Activated gamma-delta T cell (primary cell): Measurements from ENCODE around the gene STXBP5L.
"Not testable (repeated sequence)": the region's sequence is repeated elsewhere in the genome, so short reads cannot be mapped to it uniquely, and the experiment has no call there.

ENCODE experiments used
- DNase-seq: peaks from one replicate; lab custom pipeline; 2025; lab: John Stamatoyannopoulos, UW

Gene STXBP5L

DNA sequence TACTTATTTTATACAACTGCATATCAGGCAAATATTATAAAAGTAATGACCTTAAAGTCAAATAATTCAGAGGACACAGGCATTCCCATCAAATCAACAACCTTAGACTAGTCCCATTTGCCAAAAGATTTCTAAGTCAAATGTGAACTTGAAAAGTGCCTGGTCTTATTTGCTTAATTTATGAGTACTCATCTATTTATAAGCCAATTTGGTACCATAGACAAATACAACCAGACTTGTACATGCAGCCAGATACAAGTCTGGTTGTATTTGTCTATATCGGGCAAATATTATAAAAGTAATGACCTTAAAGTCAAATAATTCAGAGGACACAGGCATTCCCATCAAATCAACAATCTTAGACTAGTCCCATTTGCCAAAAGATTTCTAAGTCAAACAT, 322.2 kb downstream of the STXBP5L start:
- not testable (repeated sequence) for DNase-seq

DNA sequence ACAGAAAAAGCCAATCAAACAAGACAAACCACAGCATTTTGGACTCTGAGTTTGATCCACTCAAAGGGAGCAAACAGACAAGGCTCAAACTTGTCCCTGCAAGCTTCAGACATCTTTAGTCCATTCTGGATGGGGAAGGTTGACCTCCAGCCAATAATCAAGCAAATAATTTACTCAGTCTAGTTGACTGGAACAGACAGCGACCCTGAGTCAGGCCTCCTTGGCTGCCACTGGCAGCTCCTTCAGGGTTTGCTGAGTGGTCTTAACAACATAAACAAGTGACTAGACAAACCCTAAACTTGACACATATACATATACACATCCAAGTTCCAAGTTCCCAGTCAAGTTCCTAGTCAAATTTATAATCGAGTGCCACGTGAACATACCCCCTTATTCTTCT, 323.9 kb downstream of the STXBP5L start:
- no peak for DNase-seq

DNA sequence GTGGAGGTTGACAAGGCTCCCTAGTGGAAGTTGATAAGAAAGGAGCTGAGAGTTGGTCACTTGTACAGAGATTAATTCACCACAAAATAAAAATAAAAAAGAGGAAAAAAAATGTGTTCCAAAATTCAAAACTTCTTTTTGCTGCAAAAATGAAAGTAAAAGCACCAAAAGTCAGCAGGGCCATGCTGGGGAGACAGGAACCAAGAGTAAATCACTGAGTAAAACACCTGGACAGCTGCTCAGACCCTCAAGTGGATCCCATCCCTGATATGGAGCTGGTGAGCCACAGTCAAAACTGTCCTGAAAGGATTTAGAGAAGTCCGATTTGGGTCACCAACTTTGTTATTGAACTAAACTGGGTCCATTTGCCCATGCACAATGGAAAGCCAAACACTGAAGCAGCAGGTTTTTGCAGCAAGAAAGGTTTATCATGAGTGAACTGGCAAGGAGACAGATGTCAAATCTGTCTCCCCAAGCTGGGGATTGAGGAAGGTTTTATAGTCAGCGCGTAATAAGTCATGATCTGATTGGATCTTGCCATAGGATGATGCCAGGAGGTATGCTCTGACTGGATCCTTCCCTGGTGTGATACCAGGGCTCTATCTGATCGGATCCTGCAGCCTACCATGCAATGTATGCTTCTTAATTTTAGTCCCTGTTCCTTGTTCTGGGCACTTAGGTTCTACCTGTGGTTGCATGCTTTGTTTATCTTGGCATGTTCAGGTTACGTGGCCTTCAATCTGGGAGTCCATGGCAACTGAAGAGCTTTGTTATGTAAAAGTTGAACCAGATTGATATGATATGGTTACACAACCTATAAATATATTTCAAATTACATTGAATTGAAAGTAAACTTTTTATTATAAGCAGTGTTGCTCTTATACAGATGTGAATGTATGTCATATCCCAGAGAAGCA, 324.6 kb downstream of the STXBP5L start:
- no peak for DNase-seq

DNA sequence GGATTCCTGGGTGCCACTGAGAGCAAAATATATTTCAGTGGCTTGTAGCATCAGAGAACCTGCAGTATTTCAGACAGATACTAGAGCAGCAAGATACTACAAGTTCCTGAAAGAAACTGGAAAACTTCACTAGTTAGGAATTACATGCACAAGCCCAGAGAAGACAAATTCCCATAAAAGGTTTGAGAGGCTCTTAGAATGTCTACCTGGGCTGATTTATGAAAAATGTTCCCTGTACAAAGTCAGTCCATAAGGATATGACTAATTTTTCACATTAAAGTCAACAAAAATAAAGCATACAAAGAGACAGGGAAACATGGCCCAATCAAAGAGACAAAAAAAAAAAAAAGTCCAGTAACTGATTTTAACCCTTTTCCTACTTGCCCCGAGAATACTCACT, 335.2 kb downstream of the STXBP5L start:
- DNase-seq: no peak

DNA sequence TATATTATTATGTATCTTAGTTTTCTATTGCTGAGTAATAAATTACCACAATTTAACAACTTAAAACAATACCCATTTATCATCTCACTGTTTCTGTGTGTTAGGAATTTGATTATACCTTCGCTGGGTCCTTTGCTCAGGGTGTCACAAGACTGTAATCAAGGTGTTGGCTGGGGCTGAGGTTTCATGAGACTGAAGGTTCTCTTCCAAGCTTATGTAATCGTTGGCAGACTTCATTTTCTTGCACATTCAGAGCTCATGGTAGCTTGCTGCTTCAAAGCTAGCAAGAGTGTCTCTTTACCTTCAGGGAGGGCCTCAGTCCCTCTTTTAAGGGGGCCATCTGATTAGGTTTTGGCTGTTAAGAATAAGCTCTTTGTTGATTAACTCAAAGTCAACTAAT, 344.7 kb downstream of the STXBP5L start:
- no peak for DNase-seq

DNA sequence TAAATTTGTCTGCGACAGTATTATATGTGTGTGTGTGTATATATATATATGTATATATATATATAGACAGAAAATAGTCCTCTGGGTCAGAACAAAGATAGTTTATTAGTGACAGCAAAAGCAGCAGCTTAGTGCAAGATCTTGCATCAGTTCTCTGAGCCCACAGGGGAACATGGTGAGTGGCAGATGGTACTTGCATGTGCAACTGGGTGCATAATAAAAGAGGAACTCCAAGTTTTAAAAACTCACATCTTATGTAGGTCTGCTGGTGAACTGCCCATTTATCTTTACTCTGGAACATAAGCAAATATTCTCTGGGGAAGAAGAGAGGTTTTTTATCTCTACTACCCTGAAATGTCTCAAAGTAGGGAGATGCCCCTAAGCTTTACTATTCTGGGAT, 361.4 kb downstream of the STXBP5L start:
- DNase-seq: no peak

DNA sequence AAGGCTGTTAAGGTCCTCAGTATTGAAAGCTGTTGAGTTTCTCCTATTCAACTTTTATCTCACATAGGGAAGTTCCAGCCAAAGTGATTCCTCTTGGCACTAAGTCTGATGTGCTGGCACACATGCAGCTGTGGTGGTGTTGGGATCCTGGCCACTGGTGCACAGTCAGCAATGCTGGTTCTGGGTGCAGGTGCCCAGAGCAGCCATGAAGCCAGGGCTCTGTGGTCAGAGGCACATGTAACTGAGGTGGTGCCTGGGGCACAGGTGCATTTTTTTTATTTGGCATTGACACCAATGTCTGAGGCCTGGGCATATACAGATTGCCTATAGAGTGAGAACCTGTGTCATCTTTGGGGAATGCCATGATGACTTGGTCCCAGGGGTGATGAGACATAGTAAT, 366.4 kb downstream of the STXBP5L start:
- no peak for DNase-seq

DNA sequence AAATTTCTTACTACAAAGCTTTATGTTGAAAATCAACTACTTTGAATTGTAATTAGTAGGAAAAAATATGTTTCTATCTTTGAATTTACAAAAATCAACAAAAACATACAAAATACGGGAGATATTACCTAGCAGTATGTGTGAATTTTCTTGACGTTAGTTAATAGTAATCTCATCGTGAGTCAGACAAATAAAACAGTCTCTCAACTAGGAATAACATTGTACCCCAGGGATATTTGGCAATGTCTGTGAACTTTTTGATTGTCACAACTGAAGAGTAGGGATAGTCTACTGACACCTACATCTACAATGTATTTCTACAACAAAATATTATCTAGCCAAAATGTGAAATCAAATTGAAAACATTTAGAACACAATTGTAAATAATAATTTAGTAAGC, 387.4 kb downstream of the STXBP5L start:
- DNase-seq: no peak

DNA sequence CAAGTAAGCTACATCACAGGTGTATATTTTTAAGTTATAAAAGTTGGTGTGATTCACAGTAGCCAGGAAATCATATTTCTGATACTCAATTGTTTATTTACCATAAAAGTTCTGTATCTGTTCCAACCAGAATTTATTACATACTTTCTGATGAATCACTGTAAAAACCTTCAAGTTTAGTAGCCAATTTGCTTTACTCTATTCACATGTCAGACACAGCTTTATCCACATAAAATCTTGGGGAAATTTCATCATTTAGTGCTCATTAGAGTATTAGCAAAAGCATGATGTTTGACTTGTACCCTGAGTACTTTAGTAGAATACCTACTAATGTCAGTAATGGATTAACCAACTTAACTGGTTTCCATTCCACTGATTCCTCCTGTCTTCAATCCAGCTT, 388.0 kb downstream of the STXBP5L start:
- no peak for DNase-seq

DNA sequence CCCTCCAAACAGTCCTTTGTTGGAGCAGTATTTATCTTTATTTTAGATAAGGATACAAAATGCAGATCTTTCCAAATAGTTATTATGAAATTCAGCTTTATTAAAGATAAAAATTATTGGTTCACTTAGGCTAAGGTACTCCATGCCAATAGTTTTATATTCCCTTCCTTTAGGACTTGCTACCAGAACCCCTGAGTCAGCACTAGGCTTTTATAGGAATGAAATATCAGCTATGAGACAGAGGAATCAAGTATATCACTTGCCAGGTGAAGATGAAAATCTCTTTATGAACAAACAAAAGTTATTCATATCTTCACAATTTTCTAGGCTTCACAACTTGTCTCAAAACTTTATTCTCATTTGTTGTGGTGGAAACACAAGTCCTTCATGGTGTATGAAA, 416.3 kb downstream of the STXBP5L start:
- no peak for DNase-seq

DNA sequence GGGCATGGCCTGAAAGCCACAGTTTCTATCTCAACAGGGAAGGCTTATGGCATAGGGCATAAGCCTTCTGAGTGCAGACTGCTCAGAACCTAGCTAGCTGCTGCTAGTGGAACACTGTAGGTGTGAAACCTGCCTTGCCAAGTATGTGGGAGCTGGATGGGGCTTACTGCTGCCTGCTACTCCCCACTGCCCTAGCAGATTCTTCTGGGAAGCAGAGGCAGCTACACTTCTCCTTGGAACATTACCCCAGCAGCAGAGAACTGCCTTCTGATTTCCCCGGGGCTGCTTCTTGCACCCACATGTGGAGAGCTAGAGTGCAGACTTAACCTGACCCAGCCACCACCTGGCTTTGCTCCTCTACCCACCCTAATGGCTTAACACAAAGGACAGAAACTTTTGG, 422.1 kb downstream of the STXBP5L start:
- no peak for DNase-seq

DNA sequence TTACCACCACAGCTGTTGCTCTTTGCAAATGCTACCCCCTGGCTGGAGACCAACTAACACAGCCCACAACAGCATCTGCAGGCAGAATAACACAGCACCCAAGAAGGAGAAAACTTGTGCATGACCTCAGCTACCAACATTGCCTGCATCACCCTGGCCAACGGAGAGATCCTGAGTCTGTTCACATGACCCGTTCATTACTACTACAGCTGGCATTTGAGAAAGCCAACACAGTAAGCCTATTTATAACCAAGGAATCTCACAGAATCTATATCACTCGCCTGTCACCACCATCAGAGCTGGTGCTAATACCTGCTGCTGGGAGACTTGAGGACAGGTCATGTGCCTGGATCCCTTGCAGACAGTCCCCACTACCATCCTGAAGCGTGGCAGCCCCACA, 422.6 kb downstream of the STXBP5L start:
- DNase-seq: no peak

DNA sequence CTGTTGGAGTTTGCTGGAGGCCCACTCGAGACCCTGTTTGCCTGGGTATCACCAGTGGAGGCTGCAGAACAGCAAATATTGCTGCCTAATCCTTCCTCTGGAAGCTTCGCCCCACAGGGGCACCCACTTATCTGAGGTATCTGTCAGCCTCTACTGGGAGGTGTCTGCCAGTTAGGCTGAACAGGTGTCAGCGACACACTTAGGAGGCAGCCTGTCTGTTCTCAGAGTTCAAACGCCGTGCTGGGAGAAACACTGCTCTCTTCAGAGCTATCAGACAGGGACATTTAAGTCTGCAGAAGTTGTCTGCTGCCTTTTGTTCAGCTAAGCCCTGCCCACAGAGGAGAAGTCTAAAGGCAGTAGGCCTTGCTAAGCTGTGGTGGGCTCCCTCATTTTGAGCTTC, 448.0 kb downstream of the STXBP5L start:
- not testable (repeated sequence) for DNase-seq

DNA sequence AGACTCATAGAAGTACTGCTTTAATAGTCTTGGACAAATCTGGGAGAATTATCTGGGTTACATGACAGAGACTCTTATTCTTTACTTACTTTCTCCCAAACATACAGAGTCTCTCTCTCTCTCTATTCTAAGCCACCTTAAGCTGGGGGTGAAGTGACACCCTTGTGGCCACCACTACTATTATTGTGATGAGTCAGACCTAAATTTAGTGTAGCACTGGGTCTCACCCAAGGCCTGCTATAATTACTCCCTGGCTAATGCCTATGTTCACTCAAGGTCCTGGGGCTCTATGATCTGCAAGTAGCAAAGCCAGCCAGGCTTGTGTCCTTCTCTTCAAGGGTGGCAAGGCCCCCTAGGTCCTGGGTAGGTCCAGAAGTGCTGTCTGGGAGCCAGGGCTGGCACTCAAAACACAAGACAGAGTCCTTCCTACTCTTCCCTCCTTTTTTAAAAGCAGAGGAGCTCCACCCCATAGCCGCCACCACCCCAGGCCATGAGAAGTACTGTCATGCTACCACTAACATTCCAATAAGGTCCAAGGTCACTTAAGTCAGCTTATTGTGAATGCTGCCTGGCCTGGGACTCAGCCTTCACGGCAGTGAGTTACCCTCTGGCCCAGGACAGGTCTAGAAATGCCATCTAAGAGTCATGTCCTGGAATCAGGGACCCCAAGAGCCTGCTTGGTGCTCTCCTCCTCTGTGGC, 454.2 kb downstream of the STXBP5L start:
- no peak for DNase-seq

DNA sequence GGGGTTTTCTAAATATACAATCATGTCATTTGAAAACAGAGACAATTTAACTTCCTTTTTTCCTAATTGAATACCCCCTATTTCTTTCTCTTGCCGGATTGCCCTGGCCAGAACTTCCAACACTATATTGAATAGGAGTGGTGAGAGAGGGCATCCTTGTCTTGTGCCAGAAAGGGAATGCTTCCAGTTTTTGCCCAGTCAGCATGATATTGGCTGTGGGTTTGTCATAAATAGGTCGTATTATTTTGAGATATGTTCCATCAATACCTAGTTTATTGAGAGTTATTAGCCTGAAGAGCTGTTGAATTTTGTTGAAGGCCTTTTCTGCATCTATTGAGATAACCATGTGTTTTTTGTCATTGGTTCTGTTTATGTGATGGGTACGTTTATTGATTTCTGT, 480.3 kb downstream of the STXBP5L start:
- not testable (repeated sequence) for DNase-seq

DNA sequence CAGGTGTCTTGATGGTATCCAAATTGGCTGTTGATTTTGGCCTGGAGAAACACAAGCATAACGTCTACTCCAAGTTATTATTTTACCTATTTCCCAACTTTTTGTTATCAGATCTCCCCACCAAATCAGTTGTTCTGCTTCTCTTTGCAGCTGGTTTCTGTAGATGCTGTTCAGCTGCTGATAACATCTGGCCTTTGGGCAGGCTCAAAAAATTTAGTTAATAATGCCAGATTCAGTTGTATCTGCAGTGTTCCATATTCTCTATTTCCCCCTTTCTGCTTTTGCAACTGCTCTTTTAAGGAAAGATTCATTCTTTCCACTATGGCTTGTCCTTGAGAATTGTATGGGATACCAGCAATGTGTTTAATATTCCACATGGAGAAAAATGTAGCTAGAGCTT, 488.0 kb downstream of the STXBP5L start:
- not testable (repeated sequence) for DNase-seq

DNA sequence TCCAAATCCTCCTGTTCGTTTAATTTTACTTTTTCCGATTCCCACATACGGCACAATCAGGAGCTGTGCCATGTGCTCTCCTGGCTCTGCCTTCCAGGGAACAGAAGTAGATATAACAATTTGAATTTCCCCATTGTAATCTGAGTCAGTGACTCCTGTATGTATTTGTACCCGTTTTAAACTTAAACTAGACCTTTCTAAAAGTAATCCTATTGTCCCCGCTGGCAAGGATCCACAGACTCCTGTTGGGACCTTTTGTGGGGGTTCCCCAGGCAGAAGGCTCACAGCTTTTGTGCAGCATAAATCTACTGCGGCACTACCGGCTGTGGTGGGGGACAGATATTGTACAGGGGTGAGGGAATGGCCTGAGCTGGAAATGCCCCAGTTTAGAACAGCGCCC, 490.0 kb downstream of the STXBP5L start:
- not testable (repeated sequence) for DNase-seq

DNA sequence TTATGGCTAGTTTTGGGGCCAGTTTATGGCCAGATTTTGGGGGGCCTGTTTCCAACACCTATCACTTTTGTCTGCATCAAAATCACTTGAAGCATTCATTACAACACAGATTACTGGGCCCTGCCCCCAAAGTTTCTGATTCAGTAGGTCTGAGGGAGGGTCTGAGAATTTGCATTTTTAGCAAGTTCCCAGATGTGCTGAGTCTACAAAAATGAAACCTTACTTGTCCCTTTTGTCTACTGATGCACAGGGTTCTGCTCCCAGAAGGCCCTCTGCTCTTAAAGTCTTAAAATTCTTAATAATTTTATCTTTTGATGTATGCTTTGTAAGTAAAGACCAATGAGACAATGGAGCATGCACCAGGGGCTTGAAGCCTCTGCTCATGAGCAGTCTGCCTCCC, 491.8 kb downstream of the STXBP5L start:
- no peak for DNase-seq

DNA sequence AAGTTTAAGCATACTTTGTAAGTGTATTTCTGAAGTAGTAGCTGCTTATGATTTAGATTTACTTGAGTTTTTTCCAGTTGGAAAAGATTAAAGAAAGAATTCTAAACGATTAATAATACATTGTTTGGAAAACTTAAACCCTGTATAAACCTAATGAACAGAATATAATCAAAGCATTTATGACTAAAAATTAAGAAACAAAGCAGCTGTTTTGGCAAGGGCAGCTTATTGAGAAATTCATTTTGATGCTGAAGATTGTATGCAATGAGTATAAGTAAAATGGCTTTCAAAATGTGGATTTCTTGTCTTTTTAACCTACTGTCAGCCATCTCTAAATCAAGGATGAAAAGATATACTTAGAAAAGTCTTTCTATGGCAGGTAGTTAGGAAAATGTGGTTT, 497.6 kb downstream of the STXBP5L start:
- DNase-seq: no peak

DNA sequence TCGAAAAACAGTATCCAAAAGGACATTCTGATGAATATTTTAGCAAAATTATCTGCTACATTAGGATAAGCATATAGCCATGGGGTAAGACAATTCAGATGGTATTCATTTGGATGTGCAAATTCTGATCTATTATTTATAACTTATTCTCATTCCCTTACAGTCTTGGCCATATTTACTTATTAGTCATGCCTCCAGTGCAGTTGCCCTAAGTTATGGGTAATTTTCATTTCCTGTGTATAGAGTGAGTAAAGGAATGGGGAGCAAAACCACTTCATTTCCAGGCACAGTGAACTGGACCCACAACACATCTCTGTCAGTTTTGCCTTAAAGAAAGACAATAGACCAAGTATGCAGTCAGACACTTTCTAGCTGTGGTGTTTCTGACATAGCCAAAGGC, 503.5 kb downstream of the STXBP5L start:
- no peak for DNase-seq

DNA sequence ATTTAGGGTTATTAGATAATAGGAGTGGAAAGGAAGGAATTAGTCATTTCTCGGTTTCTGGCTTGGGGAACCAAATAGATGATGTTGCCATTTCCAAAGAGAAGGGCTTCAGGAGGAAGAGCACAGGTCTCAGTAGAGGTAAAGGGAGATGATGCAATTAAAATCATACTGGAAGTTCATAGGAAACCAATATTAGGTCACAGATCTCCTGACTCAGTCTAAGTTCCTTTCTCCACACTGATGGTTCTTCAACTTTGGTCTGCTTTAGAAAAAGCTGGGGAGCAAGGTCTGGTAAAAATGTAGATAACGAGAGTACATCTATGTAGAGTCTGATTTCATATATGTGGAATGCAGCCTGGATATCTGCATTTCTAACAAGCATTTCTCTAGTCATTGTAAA, 506.9 kb downstream of the STXBP5L start:
- no peak for DNase-seq

DNA sequence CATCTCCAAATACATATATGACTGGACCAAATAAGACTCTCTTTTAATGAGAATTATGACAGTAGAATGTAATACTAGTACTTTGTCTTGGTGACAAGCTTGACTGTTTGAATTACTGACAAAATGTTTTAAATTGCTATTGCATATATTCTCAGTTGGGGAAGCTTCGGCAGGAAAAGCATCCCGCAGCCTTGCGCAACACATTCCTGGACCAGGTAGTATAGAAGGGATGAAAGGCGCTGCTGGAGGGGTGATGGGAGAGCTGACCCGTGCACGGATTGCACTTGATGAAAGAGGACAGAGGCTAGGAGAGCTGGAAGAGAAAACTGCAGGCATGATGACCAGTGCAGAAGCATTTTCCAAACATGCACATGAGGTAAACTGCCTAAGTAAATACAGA, 510.2 kb downstream of the STXBP5L start:
- DNase-seq: no peak

DNA sequence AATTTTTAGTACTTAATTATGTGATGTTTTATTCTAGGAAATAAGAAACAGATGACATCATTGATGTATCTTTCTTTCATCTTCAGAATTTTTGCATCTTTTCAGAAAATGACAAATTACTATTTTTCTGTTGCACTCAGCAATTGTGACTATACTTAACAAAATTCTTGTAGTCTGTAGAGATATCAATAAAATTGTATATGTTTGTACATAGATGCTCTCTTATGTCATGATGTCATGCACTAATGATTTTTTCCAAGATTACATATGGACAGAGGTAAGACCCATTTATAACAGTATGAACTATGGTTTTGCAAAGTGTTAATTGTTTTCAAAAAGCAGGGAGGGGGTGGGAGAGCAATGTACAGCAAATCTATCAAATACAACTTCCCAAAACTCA, 516.5 kb downstream of the STXBP5L start:
- no peak for DNase-seq
